Activated T-cell treated with anti-CD3 and anti-CD28 coated beads for 1 hour (primary cell): Measurements from ENCODE around the gene COL5A2.

Source experiments
- DNase-seq: peaks from one replicate; pipeline ENCODE4 v3.0.0-alpha.2; 2020; ENCODE audit warnings: low read depth

COL5A2 gene

GRCh38 chr2:189179570-189179950 is at the start of gene COL5A2:
TSS of gene COL5A2 (minus strand) at chr2:189179761. CDS start at chr2:189179604, 157 bp downstream.
- no peak for DNase-seq

GRCh38 chr2:189226017-189226416 is 46.5 kb upstream of the COL5A2 start:
- DNase-seq, result no peak

- no peak for DNase-seq
Measured at GRCh38 chr2:189225032-189225431, 45.5 kb upstream of the COL5A2 start.

GRCh38 chr2:189222468-189223105 is 43.0 kb upstream of the COL5A2 start:
- no peak for DNase-seq

GRCh38 chr2:189221811-189222467 is 42.4 kb upstream of the COL5A2 start:
- no peak for DNase-seq

- no peak for DNase-seq
Measured at GRCh38 chr2:189218236-189218635, 38.7 kb upstream of the COL5A2 start.

- DNase-seq, result no peak
Measured at GRCh38 chr2:189217541-189217940, 38.0 kb upstream of the COL5A2 start.

- no peak for DNase-seq
Measured at GRCh38 chr2:189217051-189217450, 37.5 kb upstream of the COL5A2 start.

- DNase-seq, result no peak
Measured at GRCh38 chr2:189214484-189214883, 34.9 kb upstream of the COL5A2 start.

- no peak for DNase-seq
Measured at GRCh38 chr2:189213250-189213649, 33.7 kb upstream of the COL5A2 start.

GRCh38 chr2:189210250-189211087 is 30.9 kb upstream of the COL5A2 start:
- DNase-seq, result no peak

- no peak for DNase-seq
Measured at GRCh38 chr2:189208254-189208653, 28.7 kb upstream of the COL5A2 start.

GRCh38 chr2:189204322-189204941 is 24.9 kb upstream of the COL5A2 start:
- no peak for DNase-seq

GRCh38 chr2:189203177-189203799 is 23.7 kb upstream of the COL5A2 start:
- DNase-seq, result no peak

- no peak for DNase-seq
Measured at GRCh38 chr2:189199797-189200196, 20.2 kb upstream of the COL5A2 start.

- DNase-seq, result no peak
Measured at GRCh38 chr2:189192766-189193165, 13.2 kb upstream of the COL5A2 start.

GRCh38 chr2:189191766-189192165 is 12.2 kb upstream of the COL5A2 start:
- no peak for DNase-seq

GRCh38 chr2:189190685-189191084 is 11.1 kb upstream of the COL5A2 start:
- DNase-seq, result no peak

- DNase-seq, result no peak
Measured at GRCh38 chr2:189188115-189188805, 8.7 kb upstream of the COL5A2 start.

GRCh38 chr2:189183170-189183569 is 3.6 kb upstream of the COL5A2 start:
- no peak for DNase-seq

- DNase-seq, result no peak
Measured at GRCh38 chr2:189181706-189182105, 2.1 kb upstream of the COL5A2 start.
